SHP77 (cell line): ENCODE data around the gene C4B.
"Not testable (repeated sequence)": the region's sequence is repeated elsewhere in the genome, so short reads cannot be mapped to it uniquely, and the experiment has no call there.

Experiments used
- DNase-seq, 2 experiments: peaks; one replicate each; lab custom pipeline; 2025; lab: John Stamatoyannopoulos, UW

C4B gene

DNA sequence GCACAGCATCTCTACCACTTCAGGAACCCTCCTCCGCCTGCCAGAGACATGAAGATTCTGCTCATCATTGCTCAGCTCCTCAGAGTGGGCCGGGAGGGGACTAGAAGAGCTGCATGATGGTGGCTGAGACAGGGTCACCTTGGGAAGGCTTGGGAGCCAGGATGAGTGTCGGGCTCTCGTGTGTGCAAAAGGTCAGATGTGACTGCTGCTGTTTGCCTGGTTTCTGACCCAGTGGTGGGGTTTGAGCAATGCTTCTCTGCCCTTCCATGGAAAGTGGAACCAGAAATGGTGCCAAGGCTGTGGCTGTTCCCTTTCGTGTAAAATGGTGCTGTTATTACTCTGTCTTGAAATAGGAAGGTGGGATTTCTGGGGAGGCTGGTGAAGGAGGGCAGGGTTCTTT lies 33.6 kb upstream of the C4B start:
- not testable (repeated sequence) for DNase-seq

GRCh38 chr6:31981744-31982143 lies 32.9 kb upstream of the C4B start, which contains the start of gene C4A:
TSS of gene C4A (plus strand) at chr6:31982057. CDS start at chr6:31982108, 51 bp downstream.
- DNase-seq, result not testable (repeated sequence)

GRCh38 chr6:31989363-31989762 lies 25.2 kb upstream of the C4B start:
- DNase-seq, result not testable (repeated sequence)

DNA sequence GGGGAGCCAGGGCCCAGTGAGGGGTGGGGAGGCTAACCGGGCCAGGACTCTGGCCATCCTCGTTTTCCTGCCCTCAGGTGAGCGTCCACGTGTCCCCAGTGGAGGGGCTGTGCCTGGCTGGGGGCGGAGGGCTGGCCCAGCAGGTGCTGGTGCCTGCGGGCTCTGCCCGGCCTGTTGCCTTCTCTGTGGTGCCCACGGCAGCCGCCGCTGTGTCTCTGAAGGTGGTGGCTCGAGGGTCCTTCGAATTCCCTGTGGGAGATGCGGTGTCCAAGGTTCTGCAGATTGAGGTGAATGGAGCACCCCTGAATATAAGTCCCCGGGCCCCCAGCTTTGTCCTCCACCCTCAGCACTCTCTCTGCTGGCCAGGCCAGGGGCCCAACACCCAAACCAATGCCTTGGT lies 20.2 kb upstream of the C4B start:
- DNase-seq, result not testable (repeated sequence)

- not testable (repeated sequence) for DNase-seq
These were observed 18.2 kb upstream of the C4B start for GRCh38 chr6:31996385-31996784.

- DNase-seq, result not testable (repeated sequence)
These were observed 11.9 kb upstream of the C4B start for GRCh38 chr6:32002546-32003268.

- not testable (repeated sequence) for DNase-seq
These were observed 11.3 kb upstream of the C4B start for GRCh38 chr6:32003301-32003700.

DNA sequence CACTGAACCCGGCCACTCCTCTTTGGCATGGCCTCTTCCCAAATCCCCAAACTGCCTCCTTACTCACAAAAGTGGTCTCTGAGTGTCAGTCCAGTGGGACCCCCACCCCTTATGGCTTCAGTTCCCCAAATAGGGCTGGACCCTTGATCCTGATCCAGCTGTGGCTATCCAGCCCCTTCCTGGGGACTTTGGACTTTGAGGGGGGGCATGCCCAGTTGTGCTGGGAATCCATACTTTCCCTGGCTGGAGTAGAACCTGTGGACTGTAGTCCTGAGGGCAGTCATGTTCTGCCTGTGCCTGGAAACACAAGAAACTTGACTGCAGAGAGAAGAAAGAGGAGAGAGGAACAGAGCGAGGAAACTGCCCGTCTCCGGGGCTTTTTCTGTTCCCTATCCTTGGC lies 10.2 kb upstream of the C4B start:
- DNase-seq, result not testable (repeated sequence)

- DNase-seq, result not testable (repeated sequence)
These were observed 9.6 kb upstream of the C4B start for GRCh38 chr6:32004864-32005537.

DNA sequence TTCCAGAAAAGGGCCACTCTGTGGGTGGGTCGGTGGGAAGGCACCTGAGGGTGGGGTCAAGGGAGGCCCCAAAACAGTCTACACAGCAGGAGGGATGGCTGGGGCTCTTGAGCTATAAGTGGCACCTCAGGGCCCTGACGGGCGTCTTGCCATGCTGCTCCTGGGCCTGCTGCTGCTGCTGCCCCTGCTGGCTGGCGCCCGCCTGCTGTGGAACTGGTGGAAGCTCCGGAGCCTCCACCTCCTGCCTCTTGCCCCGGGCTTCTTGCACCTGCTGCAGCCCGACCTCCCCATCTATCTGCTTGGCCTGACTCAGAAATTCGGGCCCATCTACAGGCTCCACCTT lies 9.1 kb upstream of the C4B start:
- DNase-seq, result not testable (repeated sequence)

DNA sequence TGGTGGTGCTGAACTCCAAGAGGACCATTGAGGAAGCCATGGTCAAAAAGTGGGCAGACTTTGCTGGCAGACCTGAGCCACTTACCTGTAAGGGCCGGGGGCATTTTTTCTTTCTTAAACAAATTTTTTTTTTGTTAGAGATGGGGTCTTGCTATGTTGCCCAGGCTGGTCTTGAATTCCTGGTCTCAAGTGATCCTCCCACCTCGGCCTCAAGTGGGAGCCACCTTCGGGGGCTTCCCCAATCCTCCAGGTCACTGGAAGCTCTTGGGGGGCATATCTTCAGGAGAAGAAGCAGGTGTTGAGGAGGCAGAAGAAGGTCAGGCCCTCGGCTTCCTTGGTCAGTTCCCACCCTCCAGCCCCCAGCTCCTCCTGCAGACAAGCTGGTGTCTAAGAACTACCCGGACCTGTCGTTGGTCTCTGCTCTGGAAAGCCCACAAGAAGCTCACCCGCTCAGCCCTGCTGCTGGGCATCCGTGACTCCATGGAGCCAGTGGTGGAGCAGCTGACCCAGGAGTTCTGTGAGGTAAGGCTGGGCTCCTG lies 8.5 kb upstream of the C4B start:
- DNase-seq, result not testable (repeated sequence)

DNA sequence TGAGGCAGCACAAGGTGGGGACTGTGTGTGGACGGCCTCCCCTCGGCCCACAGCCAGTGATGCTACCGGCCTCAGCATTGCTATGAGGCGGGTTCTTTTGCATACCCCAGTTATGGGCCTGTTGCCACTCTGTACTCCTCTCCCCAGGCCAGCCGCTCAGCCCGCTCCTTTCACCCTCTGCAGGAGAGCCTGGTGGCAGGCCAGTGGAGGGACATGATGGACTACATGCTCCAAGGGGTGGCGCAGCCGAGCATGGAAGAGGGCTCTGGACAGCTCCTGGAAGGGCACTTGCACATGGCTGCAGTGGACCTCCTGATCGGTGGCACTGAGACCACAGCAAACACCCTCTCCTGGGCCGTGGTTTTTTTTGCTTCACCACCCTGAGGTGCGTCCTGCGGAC lies 7.5 kb upstream of the C4B start:
- DNase-seq, result not testable (repeated sequence)

DNA sequence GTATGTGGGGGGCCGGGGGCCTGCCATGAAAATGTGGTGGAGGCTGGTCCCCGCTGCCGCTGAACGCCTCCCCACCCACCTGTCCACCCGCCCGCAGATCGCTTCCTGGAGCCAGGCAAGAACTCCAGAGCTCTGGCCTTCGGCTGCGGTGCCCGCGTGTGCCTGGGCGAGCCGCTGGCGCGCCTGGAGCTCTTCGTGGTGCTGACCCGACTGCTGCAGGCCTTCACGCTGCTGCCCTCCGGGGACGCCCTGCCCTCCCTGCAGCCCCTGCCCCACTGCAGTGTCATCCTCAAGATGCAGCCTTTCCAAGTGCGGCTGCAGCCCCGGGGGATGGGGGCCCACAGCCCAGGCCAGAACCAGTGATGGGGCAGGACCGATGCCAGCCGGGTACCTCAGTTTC lies 6.6 kb upstream of the C4B start:
- DNase-seq, result not testable (repeated sequence)

DNA sequence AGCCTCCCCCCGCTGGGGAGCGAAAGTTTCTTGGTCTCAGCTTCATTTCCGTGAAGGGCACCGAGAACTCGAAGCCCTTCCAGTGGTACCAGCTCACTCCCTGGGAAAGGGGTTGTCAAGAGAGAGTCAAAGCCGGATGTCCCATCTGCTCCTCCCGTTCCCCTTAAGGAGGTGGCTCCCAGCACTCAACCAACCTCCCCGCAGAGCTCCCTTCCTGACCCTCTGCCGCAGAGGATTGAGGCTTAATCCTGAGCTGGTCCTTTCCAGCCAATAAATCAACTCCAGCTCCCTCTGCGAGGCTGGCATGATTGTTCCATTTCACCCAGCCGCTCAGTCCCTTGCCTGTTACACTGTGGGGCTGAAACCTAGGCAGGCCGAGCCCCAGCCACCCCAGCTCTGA lies 6.0 kb upstream of the C4B start:
- not testable (repeated sequence) for DNase-seq

- DNase-seq, result not testable (repeated sequence)
These were observed 5.1 kb upstream of the C4B start for GRCh38 chr6:32009537-32009936.

DNA sequence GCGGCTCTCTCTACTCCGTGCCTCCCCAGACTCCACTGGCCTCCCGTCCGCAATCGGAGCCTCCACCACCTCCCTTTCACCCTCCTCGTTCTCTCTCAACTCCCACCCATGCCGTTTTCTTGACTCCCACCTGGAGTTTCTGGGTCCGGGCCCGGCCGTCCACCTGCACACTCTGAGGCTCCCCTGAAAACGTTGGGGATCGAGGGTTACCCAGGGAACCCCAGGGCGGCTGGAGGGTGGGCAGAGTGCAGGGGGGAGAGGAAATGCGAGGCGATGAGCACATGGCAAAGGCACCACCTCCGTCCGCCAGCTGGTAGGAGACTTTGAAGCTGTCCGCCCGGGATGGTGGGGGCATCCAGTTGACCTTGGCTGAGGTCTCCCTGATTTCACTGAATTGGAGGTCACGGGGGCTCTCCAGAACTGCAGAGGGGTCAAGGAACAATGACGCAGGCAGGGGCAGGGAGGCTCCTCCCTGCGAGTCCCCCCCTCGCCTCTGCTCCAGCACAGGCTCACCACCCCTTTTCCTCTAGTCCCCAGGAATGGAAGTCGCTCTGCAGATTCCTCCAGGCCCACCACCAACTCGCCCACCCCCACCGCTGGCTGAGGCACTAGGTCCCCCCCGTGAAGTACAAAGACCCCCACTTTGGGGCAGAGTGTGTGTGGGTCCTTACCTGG lies 3.6 kb upstream of the C4B start:
- DNase-seq, result not testable (repeated sequence)

GRCh38 chr6:32012941-32013617 lies 1.5 kb upstream of the C4B start:
- not testable (repeated sequence) for DNase-seq

- DNase-seq, result not testable (repeated sequence)
These were observed 857 bp upstream of the C4B start for GRCh38 chr6:32013738-32014137.

DNA sequence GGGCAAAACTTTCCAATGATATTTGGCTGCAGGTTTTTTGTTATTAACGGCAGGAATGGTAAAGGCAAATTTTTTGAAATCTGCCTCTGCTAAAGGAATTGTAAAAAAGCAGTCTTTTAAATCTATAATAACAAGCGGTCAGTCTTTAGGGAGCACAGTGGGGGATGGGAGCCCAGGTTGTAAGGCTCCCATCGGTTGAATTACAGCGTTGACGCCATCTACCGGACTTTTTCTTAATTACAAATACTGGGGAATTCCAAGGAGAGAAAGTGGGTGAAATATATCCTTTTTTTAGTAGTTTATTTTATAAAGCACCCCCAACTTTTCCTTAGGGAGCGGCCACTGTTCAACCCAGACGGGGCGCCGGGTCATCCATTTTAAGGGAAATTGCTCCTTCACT lies 7.5 kb downstream of the C4B start:
- DNase-seq, result not testable (repeated sequence)

- DNase-seq, result not testable (repeated sequence)
These were observed 14.0 kb downstream of the C4B start for GRCh38 chr6:32028631-32029030.

DNA sequence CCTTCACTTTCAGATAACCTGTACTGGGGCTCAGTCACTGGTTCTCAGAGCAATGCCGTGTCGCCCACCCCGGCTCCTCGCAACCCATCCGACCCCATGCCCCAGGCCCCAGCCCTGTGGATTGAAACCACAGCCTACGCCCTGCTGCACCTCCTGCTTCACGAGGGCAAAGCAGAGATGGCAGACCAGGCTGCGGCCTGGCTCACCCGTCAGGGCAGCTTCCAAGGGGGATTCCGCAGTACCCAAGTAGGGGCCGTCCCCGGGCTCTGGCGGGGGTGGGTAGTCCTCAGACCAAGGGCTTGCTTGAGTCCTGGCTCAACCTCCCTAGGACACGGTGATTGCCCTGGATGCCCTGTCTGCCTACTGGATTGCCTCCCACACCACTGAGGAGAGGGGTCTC lies 15.0 kb downstream of the C4B start:
- not testable (repeated sequence) for DNase-seq
